ENCODE results near the gene TAGLN2.

Gene TAGLN2

GRCh38 chr1:159896546-159896930 lies 28.8 kb downstream of the TAGLN2 start:
- no peak for DNase-seq

- DNase-seq, result no peak
Observed at GRCh38 chr1:159895836-159896545, 29.3 kb downstream of the TAGLN2 start.

GRCh38 chr1:159895286-159895685 lies 30.0 kb downstream of the TAGLN2 start:
- DNase-seq, result peak; percentile 55

GRCh38 chr1:159892944-159893343 lies 32.4 kb downstream of the TAGLN2 start:
- no peak for DNase-seq

GRCh38 chr1:159891275-159892157 lies 33.8 kb downstream of the TAGLN2 start:
- DNase-seq, result peak; percentile 61

GRCh38 chr1:159890390-159890789 lies 34.9 kb downstream of the TAGLN2 start:
- no peak for DNase-seq

- no peak for DNase-seq
Observed at GRCh38 chr1:159889821-159890252, 35.5 kb downstream of the TAGLN2 start.

GRCh38 chr1:159889202-159889601 lies 36.1 kb downstream of the TAGLN2 start:
- no peak for DNase-seq

GRCh38 chr1:159884296-159884695 lies 41.0 kb downstream of the TAGLN2 start:
- no peak for DNase-seq

- DNase-seq, result no peak
Observed at GRCh38 chr1:159883134-159883533, 42.2 kb downstream of the TAGLN2 start.

- no peak for DNase-seq
Observed at GRCh38 chr1:159882527-159882862, 42.8 kb downstream of the TAGLN2 start.

- peak; percentile 72 for DNase-seq
Observed at GRCh38 chr1:159881622-159882526, 43.4 kb downstream of the TAGLN2 start.

- DNase-seq, result no peak
Observed at GRCh38 chr1:159880430-159880829, 44.9 kb downstream of the TAGLN2 start.

GRCh38 chr1:159879977-159880376 lies 45.3 kb downstream of the TAGLN2 start:
- no peak for DNase-seq

- no peak for DNase-seq
Observed at GRCh38 chr1:159879136-159879535, 46.2 kb downstream of the TAGLN2 start.

- no peak for DNase-seq
Observed at GRCh38 chr1:159877695-159878444, 47.4 kb downstream of the TAGLN2 start.

- no peak for DNase-seq
Observed at GRCh38 chr1:159873530-159874143, 51.7 kb downstream of the TAGLN2 start.

- DNase-seq, result no peak
Observed at GRCh38 chr1:159872891-159873290, 52.4 kb downstream of the TAGLN2 start.

GRCh38 chr1:159870704-159871103 lies 54.6 kb downstream of the TAGLN2 start:
- DNase-seq, result no peak

- no peak for DNase-seq
Observed at GRCh38 chr1:159869607-159870006, 55.7 kb downstream of the TAGLN2 start.

- no peak for DNase-seq
Observed at GRCh38 chr1:159869173-159869572, 56.1 kb downstream of the TAGLN2 start.

GRCh38 chr1:159868766-159869165 lies 56.5 kb downstream of the TAGLN2 start:
- DNase-seq, result no peak

Measured in NCI-H1417 treated with DMSO at 0.1 percent for 48 hours (cell line).